ENCODE measurements around the gene PRAC2.

DNA sequence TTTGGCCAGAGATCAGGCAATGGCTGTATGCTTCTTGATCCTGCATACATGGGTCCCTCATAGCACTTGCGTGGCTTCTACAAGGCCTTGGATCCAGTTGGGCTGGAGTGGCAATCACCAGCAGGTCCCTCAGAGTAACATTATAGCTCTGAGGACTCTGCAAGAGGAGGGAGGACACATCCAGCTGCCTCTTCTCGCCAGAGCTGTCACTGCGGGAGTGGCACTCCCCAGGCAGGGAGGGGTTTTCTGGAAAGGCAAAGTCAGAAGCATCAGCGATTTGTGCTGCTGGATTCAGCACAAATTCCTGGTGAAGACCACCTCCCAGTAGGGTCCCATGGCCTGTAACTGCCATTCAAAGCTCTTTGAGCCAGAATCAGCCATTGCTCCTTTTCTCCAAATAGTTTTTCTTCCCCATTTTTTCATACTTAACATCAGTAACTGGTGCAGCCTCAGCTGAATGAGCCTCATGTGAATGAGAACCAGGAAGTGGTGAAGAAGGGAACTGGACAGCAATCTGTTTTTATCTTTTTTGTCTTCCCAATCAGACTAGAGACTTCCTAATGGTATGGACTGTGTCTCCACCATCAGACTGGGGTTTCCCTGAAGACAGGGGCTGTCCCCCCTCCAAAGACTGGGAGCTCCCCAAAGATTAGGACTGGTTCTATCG is 46.2 kb downstream of the PRAC2 start:
- TF ChIP-seq, protein P1, sequence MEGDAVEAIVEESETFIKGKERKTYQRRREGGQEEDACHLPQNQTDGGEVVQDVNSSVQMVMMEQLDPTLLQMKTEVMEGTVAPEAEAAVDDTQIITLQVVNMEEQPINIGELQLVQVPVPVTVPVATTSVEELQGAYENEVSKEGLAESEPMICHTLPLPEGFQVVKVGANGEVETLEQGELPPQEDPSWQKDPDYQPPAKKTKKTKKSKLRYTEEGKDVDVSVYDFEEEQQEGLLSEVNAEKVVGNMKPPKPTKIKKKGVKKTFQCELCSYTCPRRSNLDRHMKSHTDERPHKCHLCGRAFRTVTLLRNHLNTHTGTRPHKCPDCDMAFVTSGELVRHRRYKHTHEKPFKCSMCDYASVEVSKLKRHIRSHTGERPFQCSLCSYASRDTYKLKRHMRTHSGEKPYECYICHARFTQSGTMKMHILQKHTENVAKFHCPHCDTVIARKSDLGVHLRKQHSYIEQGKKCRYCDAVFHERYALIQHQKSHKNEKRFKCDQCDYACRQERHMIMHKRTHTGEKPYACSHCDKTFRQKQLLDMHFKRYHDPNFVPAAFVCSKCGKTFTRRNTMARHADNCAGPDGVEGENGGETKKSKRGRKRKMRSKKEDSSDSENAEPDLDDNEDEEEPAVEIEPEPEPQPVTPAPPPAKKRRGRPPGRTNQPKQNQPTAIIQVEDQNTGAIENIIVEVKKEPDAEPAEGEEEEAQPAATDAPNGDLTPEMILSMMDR (IDR thresholded peaks at IDR 0.05; ENCODE audit: low read length) = no peak
- no peak for TF ChIP-seq EZH2 (optimal IDR thresholded peaks at IDR 0.05; ENCODE audit: low read depth, low read length)
- TF ChIP-seq EZH2phosphoT487 (IDR thresholded peaks at IDR 0.05; ENCODE audit: low read length) = no peak
